Osteoblast (primary cell): ENCODE measurements around the gene SPRED2. TPM values are rescaled to one million over a fixed set of nuclear protein-coding genes. Genes with fewer than 3 reads are reported as not detected.
A peak's percentile ranks its signal among the peaks of the same experiment; 100 is the strongest.

Experiments
- DNase-seq: peaks from one replicate; pipeline ENCODE4 v3.0.0; 2011; ENCODE audit warnings: low spot score, mixed read lengths; ENCODE audit not compliant: insufficient read length; ENCODE audit errors: missing footprints
- H2AFZ ChIP-seq: 2 replicates; pipeline ENCODE4 v1.6.0; 2011; ENCODE audit warnings: mild to moderate bottlenecking, low read length
- H3K27ac ChIP-seq: 2 replicates; pipeline ENCODE4 v1.5.1; 2011; ENCODE audit warnings: mild to moderate bottlenecking, low read depth, low read length, moderate library complexity
- H3K27me3 ChIP-seq: 2 replicates; pipeline ENCODE4 v1.6.0; 2012; ENCODE audit warnings: mild to moderate bottlenecking, control low read depth, inconsistent platforms, low read length, moderate library complexity; ENCODE audit not compliant: insufficient read depth
- H3K36me3 ChIP-seq: 2 replicates; pipeline ENCODE4 v1.5.1; 2011; ENCODE audit warnings: mild to moderate bottlenecking, low read length, control low read depth, moderate library complexity; ENCODE audit not compliant: insufficient read depth
- H3K4me1 ChIP-seq: 2 replicates; pipeline ENCODE4 v1.5.1; 2011; ENCODE audit warnings: mild to moderate bottlenecking, low read length, control low read depth, moderate library complexity; ENCODE audit not compliant: insufficient read depth
- H3K4me2 ChIP-seq: 2 replicates; pipeline ENCODE4 v1.6.0; 2011; ENCODE audit warnings: mild to moderate bottlenecking, low read length; ENCODE audit not compliant: insufficient read depth
- H3K4me3 ChIP-seq: fragments of 200-600 bp; sonication (generic); 3 replicates; pipeline ENCODE4 v1.5.1; 2012; ENCODE audit warnings: mild to moderate bottlenecking, low read length, inconsistent platforms; ENCODE audit not compliant: insufficient read depth
- H3K79me2 ChIP-seq: 2 replicates; pipeline ENCODE4 v1.6.0; 2012; ENCODE audit warnings: mild to moderate bottlenecking, low read length, control low read depth, inconsistent platforms; ENCODE audit not compliant: insufficient read depth
- H3K9me3 ChIP-seq: 2 replicates; pipeline ENCODE4 v1.5.1; 2011; ENCODE audit warnings: low read depth, low read length, control low read depth
- H4K20me1 ChIP-seq: 2 replicates; pipeline ENCODE4 v1.6.0; 2012; ENCODE audit warnings: mild to moderate bottlenecking, low read length, control low read depth; ENCODE audit not compliant: insufficient read depth
- total RNA-seq: library from RNA; depleted of rRNA; stranded (reverse); fragments of >200 nt; gene quantifications from 2 replicates; pipeline ENCODE4 v1.2.3, GENCODE V29; 2012
- TF ChIP-seq, protein P1 (sequence below): IDR thresholded peaks from 2 replicates; pipeline ENCODE4 v1.5.1; 2011; ENCODE audit warnings: mild to moderate bottlenecking, low read depth, low read length, moderate library complexity; ENCODE audit errors: extremely low read depth

SPRED2 gene
- total RNA-seq, 1 donor = 17.4 TPM

DNA sequence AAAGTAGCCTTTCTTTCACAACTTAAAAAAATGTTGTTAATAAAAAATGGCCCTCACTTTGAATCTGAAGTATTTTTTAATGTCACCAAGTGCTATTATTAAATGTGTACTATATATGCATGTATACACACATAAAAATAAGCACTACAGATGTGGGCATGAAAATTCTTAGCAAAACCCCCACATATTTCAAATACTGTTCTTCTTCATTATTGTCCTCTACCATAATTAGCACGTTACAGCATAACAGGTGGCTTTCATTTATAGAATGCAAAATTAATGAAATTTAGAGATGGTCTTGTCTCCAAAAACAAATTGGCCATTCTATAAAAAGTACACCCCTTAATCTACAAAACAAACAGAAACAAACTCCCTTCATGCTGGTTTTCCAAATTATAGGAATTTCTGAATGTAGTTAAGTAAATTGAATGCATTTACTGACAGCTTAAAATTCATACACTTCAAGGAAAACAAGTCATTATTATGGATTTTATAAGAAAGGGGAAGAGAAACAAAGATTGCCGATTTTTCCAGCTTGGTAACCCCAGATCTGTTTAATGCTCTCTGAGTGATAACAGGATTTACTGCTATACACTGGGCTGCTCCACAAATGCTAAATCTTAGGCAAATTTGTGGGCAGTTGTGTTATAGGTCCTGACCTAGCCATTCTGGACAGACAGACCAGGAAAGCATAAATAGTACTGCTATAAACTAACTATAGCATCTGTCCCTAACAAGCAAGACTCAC lies 67.2 kb downstream of the SPRED2 start:
- Histone ChIP-seq H3K27ac (peak overlapping the region; percentile 67), H2AFZ (no peak overlapping the region), H3K4me1 (peaks cover 48% of the 10 kb centered on the region), H3K36me3 (no peaks in the 10 kb centered on the region), H4K20me1 (peaks cover 9% of the 10 kb centered on the region), H3K27me3 (no peaks in the 10 kb centered on the region), H3K4me2 (peak overlapping the region; percentile 74), H3K79me2 (peaks cover 83% of the 10 kb centered on the region), H3K4me3 (peak overlapping the region; percentile 43), H3K9me3 (no peaks in the 10 kb centered on the region)
- no peak for DNase-seq
- TF ChIP-seq, protein P1, sequence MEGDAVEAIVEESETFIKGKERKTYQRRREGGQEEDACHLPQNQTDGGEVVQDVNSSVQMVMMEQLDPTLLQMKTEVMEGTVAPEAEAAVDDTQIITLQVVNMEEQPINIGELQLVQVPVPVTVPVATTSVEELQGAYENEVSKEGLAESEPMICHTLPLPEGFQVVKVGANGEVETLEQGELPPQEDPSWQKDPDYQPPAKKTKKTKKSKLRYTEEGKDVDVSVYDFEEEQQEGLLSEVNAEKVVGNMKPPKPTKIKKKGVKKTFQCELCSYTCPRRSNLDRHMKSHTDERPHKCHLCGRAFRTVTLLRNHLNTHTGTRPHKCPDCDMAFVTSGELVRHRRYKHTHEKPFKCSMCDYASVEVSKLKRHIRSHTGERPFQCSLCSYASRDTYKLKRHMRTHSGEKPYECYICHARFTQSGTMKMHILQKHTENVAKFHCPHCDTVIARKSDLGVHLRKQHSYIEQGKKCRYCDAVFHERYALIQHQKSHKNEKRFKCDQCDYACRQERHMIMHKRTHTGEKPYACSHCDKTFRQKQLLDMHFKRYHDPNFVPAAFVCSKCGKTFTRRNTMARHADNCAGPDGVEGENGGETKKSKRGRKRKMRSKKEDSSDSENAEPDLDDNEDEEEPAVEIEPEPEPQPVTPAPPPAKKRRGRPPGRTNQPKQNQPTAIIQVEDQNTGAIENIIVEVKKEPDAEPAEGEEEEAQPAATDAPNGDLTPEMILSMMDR = no peak

DNA sequence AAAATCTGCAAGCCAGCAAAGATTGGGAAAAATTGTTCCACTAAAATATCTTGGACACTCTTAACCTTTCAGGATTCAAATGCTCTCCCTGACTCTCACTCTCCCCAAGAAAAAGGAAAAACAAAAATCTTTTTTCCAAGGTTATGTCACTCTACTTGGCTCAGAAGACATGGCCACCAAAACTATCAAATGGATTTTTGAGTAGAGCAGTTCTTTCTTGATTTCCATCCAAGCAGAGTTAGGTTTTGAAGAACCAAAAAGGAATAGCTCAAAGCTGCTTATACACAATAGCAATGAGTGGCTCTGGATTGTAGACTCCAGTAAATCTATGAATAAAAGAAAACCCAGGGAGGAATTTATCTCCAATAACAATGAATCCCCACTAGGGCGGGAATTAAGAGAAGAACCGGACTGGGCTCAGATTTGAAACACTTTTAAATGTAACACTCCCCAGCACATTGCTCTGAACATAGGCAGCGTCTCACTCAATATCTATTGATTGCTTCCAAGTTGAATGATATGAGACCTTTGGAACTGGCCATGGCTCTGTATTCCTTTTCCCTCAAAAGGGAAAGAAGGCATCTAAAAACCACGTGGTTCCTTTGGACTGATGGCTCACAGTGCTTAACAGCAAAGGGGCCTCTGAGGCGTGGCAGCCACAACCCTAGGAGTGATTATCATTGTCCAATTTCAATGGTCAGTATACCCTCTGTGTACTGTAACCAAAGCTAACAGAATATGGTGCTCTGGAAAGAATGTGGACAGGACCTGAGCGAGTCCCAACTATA lies 68.3 kb downstream of the SPRED2 start:
- Histone ChIP-seq H3K4me3 (no peak overlapping the region), H3K9me3 (no peaks in the 10 kb centered on the region), H4K20me1 (peaks cover 9% of the 10 kb centered on the region), H3K27me3 (no peaks in the 10 kb centered on the region), H3K36me3 (no peaks in the 10 kb centered on the region), H2AFZ (no peak overlapping the region), H3K27ac (no peak overlapping the region), H3K4me1 (peaks cover 55% of the 10 kb centered on the region), H3K4me2 (no peak overlapping the region), H3K79me2 (peaks cover 76% of the 10 kb centered on the region)
- TF ChIP-seq, protein P1 = peak; percentile 8
- no peak for DNase-seq

DNA sequence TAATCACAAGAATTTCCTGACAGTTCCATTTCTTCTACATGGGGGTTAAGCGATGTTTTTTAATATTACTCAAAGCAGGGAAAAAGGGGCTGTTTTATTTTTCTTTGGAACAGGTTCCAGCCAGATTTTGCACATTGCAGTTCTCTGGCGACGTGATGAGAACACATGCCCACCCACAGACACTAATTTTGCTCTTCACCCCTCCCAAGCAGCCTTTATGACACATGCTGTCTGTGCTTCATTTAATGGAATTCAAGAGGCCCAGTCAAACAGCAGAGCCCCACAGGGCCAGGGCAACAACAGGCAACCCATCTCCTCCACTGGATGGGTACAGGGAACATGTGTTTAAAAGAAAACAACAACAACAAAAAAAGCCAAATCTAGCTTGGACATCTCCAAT lies 70.8 kb downstream of the SPRED2 start:
- H3K4me2 ChIP-seq = peak overlapping the region; percentile 37
- no peaks in the 10 kb centered on the region for H3K9me3 ChIP-seq
- peak overlapping the region; percentile 90 for H3K27ac ChIP-seq
- no peak overlapping the region for H3K4me3 ChIP-seq
- no peaks in the 10 kb centered on the region for H4K20me1 ChIP-seq
- H3K27me3 ChIP-seq = no peaks in the 10 kb centered on the region
- TF ChIP-seq, protein P1 = no peak
- DNase-seq = peak; percentile 51
- H2AFZ ChIP-seq = no peak overlapping the region
- H3K79me2 ChIP-seq = peaks cover 80% of the 10 kb centered on the region
- peaks cover 58% of the 10 kb centered on the region for H3K4me1 ChIP-seq
- H3K36me3 ChIP-seq = no peaks in the 10 kb centered on the region

DNA sequence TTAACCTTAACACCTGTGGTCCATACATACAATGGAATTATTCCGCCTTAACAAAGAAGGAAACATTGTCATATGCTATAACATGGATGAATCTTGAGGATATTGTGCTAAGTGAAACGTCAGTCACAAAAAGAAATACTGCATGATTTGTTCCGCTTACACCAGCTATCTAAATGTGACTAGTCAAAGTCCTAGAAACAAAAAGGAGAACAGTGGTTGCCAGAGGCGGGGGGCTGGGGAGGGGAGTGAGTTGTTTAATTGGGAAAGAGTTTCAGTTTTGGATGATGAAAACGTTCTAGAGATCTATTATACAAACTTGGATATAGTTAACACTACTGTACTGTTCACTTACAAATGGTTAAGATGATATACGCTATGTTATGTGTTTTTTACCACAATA lies 72.0 kb downstream of the SPRED2 start:
- no peak for DNase-seq
- no peak overlapping the region for H3K4me3 ChIP-seq
- H3K4me1 ChIP-seq = peaks cover 50% of the 10 kb centered on the region
- H3K27me3 ChIP-seq = no peaks in the 10 kb centered on the region
- peaks cover 81% of the 10 kb centered on the region for H3K79me2 ChIP-seq
- peak overlapping the region; percentile 90 for H3K27ac ChIP-seq
- H3K4me2 ChIP-seq = no peak overlapping the region
- H2AFZ ChIP-seq = no peak overlapping the region
- H3K9me3 ChIP-seq = no peaks in the 10 kb centered on the region
- no peaks in the 10 kb centered on the region for H4K20me1 ChIP-seq
- TF ChIP-seq, protein P1 = no peak
- no peaks in the 10 kb centered on the region for H3K36me3 ChIP-seq
